Measurements from ENCODE around the gene TBL3.
A peak's percentile ranks its signal among the peaks of the same experiment; 100 is the strongest.
"Not testable (repeated sequence)": the region's sequence is repeated elsewhere in the genome, so short reads cannot be mapped to it uniquely, and the experiment has no call there.

TBL3 gene

DNA sequence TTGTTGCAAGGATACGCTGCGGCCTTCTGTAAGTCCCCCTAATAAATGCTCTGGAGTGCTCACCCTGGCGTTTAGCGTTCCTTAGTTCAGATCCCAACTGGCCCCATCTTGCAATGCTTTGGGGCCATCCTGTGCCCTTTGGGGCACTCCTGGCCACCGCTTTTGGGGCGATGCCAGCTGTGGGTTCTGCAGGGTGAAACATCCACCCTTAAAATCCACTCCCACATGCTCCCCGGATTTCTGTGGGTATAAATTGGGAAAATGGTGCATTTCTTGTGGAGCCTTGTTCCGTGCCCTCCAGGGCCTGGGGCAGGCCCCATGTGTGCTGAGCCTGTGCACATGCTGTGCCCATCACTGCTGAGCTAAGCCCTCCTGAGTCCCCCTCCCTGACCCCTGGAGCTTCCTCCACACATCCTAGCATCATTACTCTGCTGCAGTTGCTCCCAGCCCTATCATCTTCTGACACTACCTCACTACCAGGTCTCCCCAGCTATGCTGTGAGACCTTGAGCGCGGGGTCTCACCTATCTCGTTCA, 34.8 kb upstream of the TBL3 start:
- H3K4me1 ChIP-seq (ENCODE audit: control insufficient read depth, insufficient read depth, low read length) = peaks cover 8% of the 10 kb centered on the region; the same call in 1 of the 2 replicates

DNA sequence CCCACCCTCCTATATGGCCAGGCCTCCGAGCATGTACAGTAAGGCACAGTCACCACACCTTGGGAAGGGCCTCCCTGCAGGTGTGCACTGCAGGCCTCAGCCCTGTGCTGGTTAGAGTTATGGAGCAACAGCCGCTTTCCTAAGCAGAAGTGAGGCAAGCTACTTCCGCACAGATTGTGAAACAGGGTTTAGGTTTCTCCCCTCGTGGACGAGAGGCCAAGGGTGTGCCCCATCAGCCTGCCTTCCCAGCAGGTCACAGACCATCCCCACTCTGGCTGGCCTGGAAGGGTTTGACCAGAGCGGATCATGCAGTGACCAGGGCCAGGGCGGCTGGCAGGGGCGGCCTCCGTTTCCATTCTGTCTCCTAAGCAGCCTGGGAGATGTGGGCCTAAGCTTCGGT, 33.5 kb upstream of the TBL3 start:
- H3K27ac ChIP-seq (ENCODE audit: low read depth, low read length) = no peak overlapping the region
- no peaks in the 10 kb centered on the region for H3K9me3 ChIP-seq (ENCODE audit: control insufficient read depth, insufficient read depth, low read depth, low read length)
- H3K4me3 ChIP-seq (ENCODE audit: low read depth, low read length) = no peak overlapping the region
- no peak overlapping the region for H3K9ac ChIP-seq (ENCODE audit: low read length)
- no peaks in the 10 kb centered on the region for H3K27me3 ChIP-seq (ENCODE audit: control insufficient read depth, insufficient read depth, low read length)
- H3K36me3 ChIP-seq (ENCODE audit: control insufficient read depth, insufficient read depth, low read length) = peaks cover 26% of the 10 kb centered on the region
- peaks cover 11% of the 10 kb centered on the region; the same call in 1 of the 2 replicates for H3K4me1 ChIP-seq (ENCODE audit: control insufficient read depth, insufficient read depth, low read length)

More for the DNA sequence above, 34.8 kb upstream of the TBL3 start:
- H3K27ac ChIP-seq (ENCODE audit: low read depth, low read length) = no peak overlapping the region
- H3K36me3 ChIP-seq (ENCODE audit: control insufficient read depth, insufficient read depth, low read length) = peaks cover 26% of the 10 kb centered on the region
- H3K9ac ChIP-seq (ENCODE audit: low read length) = no peak overlapping the region
- no peaks in the 10 kb centered on the region for H3K27me3 ChIP-seq (ENCODE audit: control insufficient read depth, insufficient read depth, low read length)
- H3K4me3 ChIP-seq (ENCODE audit: low read depth, low read length) = no peak overlapping the region
- no peaks in the 10 kb centered on the region for H3K9me3 ChIP-seq (ENCODE audit: control insufficient read depth, insufficient read depth, low read depth, low read length)

DNA sequence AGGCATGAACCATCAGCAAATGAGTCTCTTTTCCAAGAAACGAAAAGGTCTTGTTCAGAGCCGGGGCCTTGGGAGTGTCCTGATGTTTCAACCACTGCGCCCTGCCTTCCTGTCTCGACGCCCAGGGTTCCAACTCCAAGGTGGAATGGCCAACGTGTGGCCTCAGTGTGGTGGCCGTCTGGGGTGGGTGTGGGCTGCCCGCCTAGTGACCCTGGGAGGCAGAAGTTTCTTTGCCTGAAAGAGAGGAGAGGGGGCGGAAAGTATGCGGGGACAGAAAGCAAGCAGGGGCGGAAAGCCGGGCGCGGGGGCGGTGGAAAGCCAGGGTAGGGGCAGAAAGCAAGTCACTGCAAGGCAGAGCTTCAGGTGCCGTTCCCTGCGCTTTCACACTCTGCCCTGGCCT, 32.9 kb upstream of the TBL3 start:
- H3K4me1 ChIP-seq (ENCODE audit: control insufficient read depth, insufficient read depth, low read length) = peaks cover 11% of the 10 kb centered on the region; the same call in 1 of the 2 replicates
- H3K27ac ChIP-seq (ENCODE audit: low read depth, low read length) = no peak overlapping the region

DNA sequence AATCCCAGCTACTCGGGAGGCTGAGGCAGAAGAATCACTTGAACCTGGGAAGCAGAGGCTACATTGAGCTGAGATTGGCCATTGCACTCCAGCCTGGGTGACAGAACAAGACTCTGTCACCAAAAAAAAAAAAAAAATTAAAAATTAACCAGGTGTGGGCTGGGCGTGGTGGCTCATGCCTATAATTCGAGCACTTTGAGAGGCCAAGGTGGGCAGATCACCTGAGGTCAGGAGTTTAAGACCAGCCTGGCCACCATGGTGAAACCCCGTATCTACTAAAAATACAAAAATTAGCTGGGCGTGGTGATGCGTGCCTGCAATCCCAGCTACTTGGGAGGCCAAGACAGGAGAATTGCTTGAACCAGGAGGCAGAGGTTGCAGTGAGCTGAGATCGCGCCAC, 32.0 kb upstream of the TBL3 start:
- H3K9me3 ChIP-seq (ENCODE audit: control insufficient read depth, insufficient read depth, low read depth, low read length); H3K9ac ChIP-seq (ENCODE audit: low read length); H3K27me3 ChIP-seq (ENCODE audit: control insufficient read depth, insufficient read depth, low read length); H3K4me3 ChIP-seq (ENCODE audit: low read depth, low read length); H3K27ac ChIP-seq (ENCODE audit: low read depth, low read length): not testable (repeated sequence)
- H3K4me1 ChIP-seq (ENCODE audit: control insufficient read depth, insufficient read depth, low read length) = peaks cover 14% of the 10 kb centered on the region; the same call in 1 of the 2 replicates
- peaks cover 26% of the 10 kb centered on the region for H3K36me3 ChIP-seq (ENCODE audit: control insufficient read depth, insufficient read depth, low read length)

More for the DNA sequence above, 32.9 kb upstream of the TBL3 start:
- Histone ChIP-seq H3K9me3 (ENCODE audit: control insufficient read depth, insufficient read depth, low read depth, low read length) (no peaks in the 10 kb centered on the region), H3K9ac (ENCODE audit: low read length) (no peak overlapping the region), H3K4me3 (ENCODE audit: low read depth, low read length) (no peak overlapping the region), H3K36me3 (ENCODE audit: control insufficient read depth, insufficient read depth, low read length) (peaks cover 26% of the 10 kb centered on the region), H3K27me3 (ENCODE audit: control insufficient read depth, insufficient read depth, low read length) (no peaks in the 10 kb centered on the region)

DNA sequence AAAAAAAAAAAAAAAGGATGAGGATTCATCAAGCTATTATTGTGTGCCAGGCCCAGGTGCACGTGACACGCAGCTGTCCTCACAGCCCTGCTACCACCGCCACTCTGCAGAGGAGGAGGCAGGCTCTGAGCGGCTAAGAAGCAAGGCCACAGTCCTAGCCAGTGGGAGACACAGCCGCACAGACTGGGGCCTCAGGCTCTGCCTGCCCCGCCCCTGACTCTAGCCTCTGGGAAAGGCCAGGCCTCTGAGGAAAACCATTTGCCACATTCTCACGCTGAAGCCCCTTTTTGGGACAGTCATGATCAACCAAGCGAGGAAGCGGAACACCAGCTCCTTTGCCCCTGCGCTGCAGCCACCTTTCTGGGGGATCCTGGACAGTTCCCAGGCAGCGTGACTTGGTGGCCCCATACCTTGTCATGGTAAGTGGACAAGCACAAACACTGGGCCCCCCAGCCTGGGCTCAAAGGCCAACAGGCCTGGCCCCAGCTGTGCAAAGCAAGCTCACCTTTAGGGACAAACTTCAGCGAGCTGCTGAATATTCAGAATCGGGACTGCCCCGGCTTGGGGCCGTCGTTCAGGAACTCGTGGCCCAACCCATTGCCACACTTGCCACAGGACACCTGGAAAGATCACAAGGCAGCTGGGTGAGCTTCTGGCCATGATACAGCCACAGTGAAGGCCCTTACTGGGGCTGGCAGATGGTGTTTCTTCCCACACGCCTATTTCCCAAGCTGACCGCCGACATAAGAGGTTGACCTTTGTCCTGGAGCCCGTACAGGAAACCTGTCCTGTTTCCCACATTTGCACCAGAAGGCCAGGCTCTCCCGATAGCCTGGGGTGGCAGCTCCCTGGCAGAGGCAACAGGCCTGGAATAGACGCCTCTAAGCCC, 31.3 kb upstream of the TBL3 start:
- no peaks in the 10 kb centered on the region for H3K27me3 ChIP-seq (ENCODE audit: control insufficient read depth, insufficient read depth, low read length)
- no peak overlapping the region for H3K4me3 ChIP-seq (ENCODE audit: low read depth, low read length)
- H3K9ac ChIP-seq (ENCODE audit: low read length) = no peak overlapping the region
- H3K27ac ChIP-seq (ENCODE audit: low read depth, low read length) = no peak overlapping the region
- peaks cover 14% of the 10 kb centered on the region; the same call in 1 of the 2 replicates for H3K4me1 ChIP-seq (ENCODE audit: control insufficient read depth, insufficient read depth, low read length)
- no peaks in the 10 kb centered on the region for H3K9me3 ChIP-seq (ENCODE audit: control insufficient read depth, insufficient read depth, low read depth, low read length)
- peaks cover 26% of the 10 kb centered on the region for H3K36me3 ChIP-seq (ENCODE audit: control insufficient read depth, insufficient read depth, low read length)

DNA sequence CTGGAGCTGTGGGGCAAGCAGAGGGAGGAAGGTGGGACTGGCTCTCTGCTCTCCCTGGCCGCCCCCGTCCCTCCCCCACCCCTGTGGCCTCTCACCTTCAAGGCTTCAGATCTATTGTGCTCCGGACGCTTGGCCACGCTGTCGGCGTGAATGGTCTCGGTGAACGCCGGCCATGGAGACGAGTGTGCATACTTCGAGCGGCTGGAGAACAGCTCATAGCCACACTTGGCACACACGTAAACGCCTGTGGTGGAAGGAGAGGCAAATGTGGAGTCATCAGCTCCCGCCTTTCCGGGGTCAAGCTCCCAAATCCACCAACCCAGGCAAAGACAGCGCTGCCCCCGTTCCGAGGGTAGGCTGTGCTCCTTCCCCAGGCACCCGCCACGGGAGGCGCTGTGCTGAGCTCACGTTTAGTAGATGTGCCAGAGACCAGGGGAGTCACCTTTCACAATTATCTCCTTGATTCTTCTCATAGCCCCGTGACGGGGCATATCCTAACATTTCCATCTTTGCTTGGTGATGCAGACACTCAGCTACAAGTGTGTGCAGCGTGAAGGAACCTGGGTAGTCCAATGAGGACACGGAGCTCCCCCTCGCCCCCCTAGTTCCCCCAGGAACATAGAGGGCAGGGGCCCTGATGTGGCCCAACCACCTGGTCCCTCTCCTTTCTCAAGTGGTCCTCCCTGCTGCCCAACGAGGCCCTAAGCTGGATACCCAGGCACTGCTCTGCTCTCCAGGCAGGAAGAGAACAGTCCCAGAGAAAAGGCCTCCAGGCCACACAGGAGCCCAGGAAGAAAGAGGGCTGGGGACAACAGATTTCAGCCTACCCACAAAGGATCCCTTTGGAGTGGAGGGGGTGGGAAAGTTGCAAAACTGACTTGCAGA, 30.4 kb upstream of the TBL3 start:
- no peak overlapping the region for H3K27ac ChIP-seq (ENCODE audit: low read depth, low read length)
- H3K9ac ChIP-seq (ENCODE audit: low read length) = no peak overlapping the region
- H3K4me1 ChIP-seq (ENCODE audit: control insufficient read depth, insufficient read depth, low read length) = peaks cover 14% of the 10 kb centered on the region; the same call in 1 of the 2 replicates
- no peaks in the 10 kb centered on the region for H3K27me3 ChIP-seq (ENCODE audit: control insufficient read depth, insufficient read depth, low read length)
- peak overlapping the region; percentile 90 for H3K4me3 ChIP-seq (ENCODE audit: low read depth, low read length)
- peaks cover 26% of the 10 kb centered on the region for H3K36me3 ChIP-seq (ENCODE audit: control insufficient read depth, insufficient read depth, low read length)
- no peaks in the 10 kb centered on the region for H3K9me3 ChIP-seq (ENCODE audit: control insufficient read depth, insufficient read depth, low read depth, low read length)

DNA sequence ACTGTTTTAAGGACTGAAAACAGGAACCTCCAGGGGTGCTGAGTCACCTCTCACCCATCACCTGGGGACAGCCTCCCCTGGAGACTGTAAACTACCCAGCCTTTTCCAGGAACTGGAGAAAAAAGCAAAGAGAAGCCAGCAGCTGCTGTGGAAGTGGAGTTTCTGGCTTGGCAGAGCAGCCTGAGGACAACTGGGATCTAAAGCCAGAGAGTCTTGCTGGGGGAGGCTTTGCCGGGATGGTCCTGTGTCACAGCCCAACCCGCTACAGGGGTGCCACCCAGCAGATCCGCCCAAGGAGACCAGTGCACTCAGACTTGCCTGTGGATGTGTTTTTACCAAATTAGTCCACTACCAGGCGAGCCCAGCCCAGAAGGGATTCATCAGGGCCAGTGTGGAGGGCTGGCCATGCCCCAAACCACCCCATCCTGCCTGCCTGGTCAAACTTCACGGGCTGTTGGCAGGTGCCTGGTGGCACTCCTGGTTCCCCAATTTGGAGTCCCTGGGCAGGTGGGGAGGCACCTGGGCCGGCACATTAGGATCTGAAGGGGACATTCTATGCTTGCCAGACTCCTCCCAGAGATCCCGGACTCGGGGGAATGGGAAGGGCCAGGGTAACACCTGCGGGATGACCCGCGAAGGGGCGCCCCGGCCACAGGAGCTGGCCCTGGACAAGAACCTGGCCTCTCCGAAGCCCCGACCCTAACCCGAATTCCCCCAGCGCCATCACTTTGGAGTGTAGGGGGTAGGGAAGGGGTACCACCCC, 29.6 kb upstream of the TBL3 start:
- Histone ChIP-seq H3K9me3 (ENCODE audit: control insufficient read depth, insufficient read depth, low read depth, low read length) (no peaks in the 10 kb centered on the region), H3K36me3 (ENCODE audit: control insufficient read depth, insufficient read depth, low read length) (peaks cover 26% of the 10 kb centered on the region), H3K4me1 (ENCODE audit: control insufficient read depth, insufficient read depth, low read length) (peaks cover 14% of the 10 kb centered on the region; the same call in 1 of the 2 replicates), H3K27ac (ENCODE audit: low read depth, low read length) (no peak overlapping the region), H3K9ac (ENCODE audit: low read length) (peak overlapping the region; percentile 72), H3K27me3 (ENCODE audit: control insufficient read depth, insufficient read depth, low read length) (no peaks in the 10 kb centered on the region), H3K4me3 (ENCODE audit: low read depth, low read length) (peak overlapping the region; percentile 90)

DNA sequence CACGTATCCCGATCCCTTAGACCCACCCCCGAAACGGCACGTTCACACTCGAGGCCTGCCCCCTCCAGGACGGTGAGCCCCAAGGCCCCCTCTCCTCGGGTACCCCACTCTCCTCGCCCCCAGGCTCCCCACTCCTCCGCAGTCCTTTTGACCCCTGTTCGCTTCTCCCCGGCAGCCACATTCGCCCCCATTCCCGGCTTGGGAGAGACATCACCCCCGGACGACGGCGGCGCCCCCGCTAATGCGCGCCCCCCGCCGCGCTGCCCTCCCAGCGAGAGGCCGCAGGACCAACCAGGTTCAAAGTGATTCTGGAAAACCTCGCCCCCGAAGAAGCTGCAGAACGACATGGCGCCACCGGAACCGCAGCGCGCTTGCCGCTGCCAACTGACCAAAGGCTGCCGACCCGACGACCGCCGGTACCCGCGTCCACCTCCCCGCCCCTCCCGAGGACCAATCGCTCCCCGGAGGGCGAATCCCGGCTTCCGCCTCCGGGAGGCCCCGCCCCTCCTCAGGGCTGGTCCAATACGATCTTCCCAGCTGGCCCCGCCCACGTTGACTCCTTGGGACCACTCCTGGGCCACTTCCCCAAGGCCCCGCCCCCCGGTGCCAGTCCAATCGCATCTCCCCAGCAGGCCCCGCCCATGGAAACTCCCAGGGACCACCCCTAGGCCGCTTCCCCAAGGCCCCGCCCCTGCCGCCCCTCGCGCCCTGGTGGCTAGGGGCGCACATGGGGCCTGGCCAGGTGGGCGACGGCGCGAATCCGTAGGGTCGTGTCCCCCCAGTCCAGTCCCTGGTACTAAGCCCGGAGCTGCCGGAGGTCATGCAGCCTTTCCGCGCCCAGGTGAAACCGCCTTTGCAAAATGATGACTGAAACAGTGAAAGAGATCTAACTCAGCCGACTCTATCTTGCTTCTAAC, 28.8 kb upstream of the TBL3 start, which contains the start of gene MSRB1:
Gene MSRB1, minus strand, starts transcription at position 390 of the 917 bp plus-strand sequence. Its CDS starts 43 bp downstream, at position 347.
- no peaks in the 10 kb centered on the region for H3K27me3 ChIP-seq (ENCODE audit: control insufficient read depth, insufficient read depth, low read length)
- no peak within 1 kb of the TSS for H3K27ac ChIP-seq (ENCODE audit: low read depth, low read length)
- H3K9me3 ChIP-seq (ENCODE audit: control insufficient read depth, insufficient read depth, low read depth, low read length) = no peaks in the 10 kb centered on the region
- peak within 1 kb of the TSS; percentile 72 for H3K9ac ChIP-seq (ENCODE audit: low read length)
- peak within 1 kb of the TSS; percentile 90 for H3K4me3 ChIP-seq (ENCODE audit: low read depth, low read length)
- H3K36me3 ChIP-seq (ENCODE audit: control insufficient read depth, insufficient read depth, low read length) = peaks cover 25% of the 10 kb centered on the region
- H3K4me1 ChIP-seq (ENCODE audit: control insufficient read depth, insufficient read depth, low read length) = peaks cover 14% of the 10 kb centered on the region; the same call in 1 of the 2 replicates

DNA sequence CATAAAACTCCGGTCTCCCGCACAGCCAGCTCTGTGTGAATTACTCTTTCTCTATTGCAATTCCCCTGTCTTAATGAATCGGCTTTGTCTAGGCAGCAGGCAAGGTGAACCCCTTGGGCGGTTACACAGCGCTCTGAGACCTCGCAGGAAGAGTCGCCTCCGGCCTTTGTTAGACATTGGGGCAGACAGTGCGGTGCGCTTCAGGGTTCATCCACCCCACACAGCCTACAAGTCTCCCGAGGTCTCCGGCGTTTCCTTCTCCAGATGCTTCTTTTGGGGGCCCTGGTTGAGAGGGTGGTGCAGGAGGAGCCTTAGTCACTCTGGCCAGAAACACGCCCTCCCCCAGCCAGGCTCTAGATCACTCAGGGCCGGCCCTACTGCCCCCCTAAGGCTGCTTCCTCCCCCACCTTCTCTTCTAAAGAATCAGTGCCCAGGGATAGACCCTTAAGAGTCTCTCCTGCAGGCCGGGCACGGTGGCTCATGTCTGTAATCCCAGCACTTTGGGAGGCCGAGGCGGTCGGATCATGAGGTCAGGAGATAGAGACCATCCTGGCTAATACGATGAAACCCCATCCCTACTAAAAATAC, 27.1 kb upstream of the TBL3 start:
- no peaks in the 10 kb centered on the region for H3K27me3 ChIP-seq (ENCODE audit: control insufficient read depth, insufficient read depth, low read length)
- no peak overlapping the region for H3K4me3 ChIP-seq (ENCODE audit: low read depth, low read length)
- peaks cover 9% of the 10 kb centered on the region for H3K36me3 ChIP-seq (ENCODE audit: control insufficient read depth, insufficient read depth, low read length)
- H3K27ac ChIP-seq (ENCODE audit: low read depth, low read length) = no peak overlapping the region
- no peak overlapping the region for H3K9ac ChIP-seq (ENCODE audit: low read length)
- H3K9me3 ChIP-seq (ENCODE audit: control insufficient read depth, insufficient read depth, low read depth, low read length) = no peaks in the 10 kb centered on the region
- peaks cover 14% of the 10 kb centered on the region; the same call in 1 of the 2 replicates for H3K4me1 ChIP-seq (ENCODE audit: control insufficient read depth, insufficient read depth, low read length)

Data from HUES6 (cell line).